Measurements from ENCODE around the gene ADAMTS9. TPM values are rescaled to one million over a fixed set of nuclear protein-coding genes. Genes with fewer than 3 reads are reported as not detected.
A peak's percentile ranks its signal among the peaks of the same experiment; 100 is the strongest.

Gene ADAMTS9
- polyA plus RNA-seq, 3 donors, result 138 to 151 (median 139) TPM

GRCh38 chr3:64658001-64658400, 29.8 kb downstream of the ADAMTS9 start:
- DNase-seq (ENCODE audit: low read depth in 3 of 3, low spot score in 2 of 3), result no peak

DNA sequence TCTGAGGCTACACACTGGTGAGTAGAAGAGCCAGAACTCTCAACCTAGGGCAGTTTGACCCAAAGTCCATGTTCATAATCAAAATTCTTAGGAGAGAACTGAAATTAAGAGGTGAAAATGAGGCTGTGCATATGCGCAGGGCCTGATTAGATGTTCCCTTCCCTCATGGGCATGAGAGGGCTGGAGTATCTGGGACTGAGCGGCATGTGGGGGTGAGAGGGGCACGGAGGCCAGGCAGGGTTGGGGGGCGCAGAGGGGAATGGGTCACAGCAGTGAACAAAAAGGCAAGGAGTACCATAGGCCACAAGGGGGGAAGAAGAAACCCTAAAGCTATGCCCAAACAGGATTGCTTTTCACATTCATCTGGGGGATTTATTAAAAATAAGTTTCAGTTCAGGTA, 31.3 kb downstream of the ADAMTS9 start:
- DNase-seq (ENCODE audit: low read depth in 3 of 3, low spot score in 2 of 3), result no peak

- DNase-seq (ENCODE audit: low read depth in 3 of 3, low spot score in 2 of 3), result no peak
Measured at GRCh38 chr3:64655160-64655559, 32.6 kb downstream of the ADAMTS9 start.

DNA sequence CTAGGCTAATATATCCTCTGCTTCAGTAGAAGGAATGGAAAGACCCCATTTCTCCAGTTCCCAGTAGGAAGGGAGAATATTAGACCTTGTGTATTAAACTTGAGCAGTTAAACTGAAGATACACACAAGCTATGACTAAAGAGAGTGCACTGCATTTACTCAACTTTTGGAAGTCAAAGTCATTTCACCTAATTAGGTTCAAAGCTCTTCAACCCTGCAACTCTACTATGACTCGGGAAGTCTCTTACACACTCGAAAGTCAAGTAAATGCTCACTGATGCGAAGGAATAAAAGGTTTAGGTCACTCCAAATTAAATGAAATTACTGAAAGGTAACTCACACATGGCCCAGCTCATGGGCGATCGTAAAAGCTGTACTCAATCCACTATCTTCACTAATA, 33.8 kb downstream of the ADAMTS9 start:
- DNase-seq (ENCODE audit: low read depth in 3 of 3, low spot score in 2 of 3), result no peak

GRCh38 chr3:64653101-64653500, 34.7 kb downstream of the ADAMTS9 start:
- DNase-seq (ENCODE audit: low read depth in 3 of 3, low spot score in 2 of 3), result no peak

- DNase-seq (ENCODE audit: low read depth in 3 of 3, low spot score in 2 of 3), result no peak
Measured at GRCh38 chr3:64651741-64652241, 36.0 kb downstream of the ADAMTS9 start.

- DNase-seq (ENCODE audit: low read depth in 3 of 3, low spot score in 2 of 3), result no peak
Measured at GRCh38 chr3:64651303-64651702, 36.5 kb downstream of the ADAMTS9 start.

- no peak for DNase-seq (ENCODE audit: low read depth in 3 of 3, low spot score in 2 of 3)
Measured at GRCh38 chr3:64650715-64651114, 37.1 kb downstream of the ADAMTS9 start.

DNA sequence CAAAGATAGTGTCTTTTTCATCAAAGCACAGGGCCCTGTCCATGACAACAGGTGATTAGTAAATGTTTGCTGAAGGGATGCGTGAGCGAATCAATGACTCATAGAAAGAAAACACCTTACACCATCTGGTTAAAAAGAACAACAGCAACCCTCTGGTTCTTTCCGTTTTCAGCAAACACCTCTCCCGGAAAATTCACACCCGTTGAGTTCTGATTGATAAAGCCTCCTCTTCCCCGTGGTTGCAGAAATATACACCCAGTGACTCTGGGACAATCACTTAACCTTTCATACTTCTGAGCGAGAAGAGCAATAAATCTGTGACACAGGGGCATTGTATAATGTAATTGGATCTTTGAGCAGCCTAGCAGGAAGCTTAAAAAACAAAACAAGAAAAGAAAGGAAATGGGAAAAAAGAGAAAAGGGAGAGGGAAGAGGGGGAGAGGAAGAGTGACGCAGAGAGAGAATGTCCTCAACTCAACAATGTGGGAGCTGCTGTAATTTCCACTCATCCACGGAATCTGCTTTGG, 37.6 kb downstream of the ADAMTS9 start:
- DNase-seq (ENCODE audit: low read depth in 3 of 3, low spot score in 2 of 3), result no peak

DNA sequence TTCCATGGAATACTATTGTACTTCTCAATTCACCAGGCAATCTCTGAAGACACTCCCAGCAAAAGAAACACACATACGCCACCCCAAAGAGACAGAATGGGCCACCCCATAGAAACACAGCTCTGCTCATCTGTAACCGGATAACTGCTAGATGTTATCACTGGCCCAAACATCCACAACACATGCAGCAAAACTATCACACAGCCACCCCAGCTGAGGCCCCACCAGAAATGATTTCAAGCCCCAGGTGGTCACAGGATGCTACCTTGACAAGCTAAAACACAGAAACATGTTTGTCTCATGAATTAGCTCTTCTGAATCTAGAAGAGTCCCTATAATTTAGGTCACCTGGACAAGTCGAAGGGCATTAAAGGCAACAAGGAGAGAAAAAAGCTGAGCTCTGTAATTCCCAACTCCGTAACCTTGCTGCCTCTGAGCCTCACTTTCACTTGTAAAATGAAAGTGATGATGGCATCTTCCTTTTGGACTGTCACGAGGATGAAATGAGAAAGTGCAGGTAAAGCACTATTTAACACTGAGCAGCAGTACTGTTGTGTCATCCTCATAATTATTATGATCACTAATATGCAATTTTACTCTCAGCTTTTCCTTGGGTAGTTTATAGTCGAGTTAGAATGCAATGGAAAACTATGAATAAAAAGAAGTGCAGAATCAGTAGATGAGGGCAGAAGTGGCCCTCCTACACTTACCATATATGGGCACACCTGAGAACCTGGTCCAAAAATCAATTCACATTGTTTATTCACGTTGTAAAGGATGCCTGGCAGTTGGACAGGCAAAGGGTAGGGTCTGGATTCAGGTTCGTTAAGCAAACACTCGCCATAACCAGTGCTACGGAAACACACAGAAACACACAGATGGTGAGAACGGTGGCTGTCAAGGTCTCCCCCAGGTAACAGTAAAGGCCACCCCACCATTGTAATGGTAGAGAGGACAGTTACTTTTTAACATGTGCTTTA, 38.6 kb downstream of the ADAMTS9 start:
- DNase-seq (ENCODE audit: low read depth in 3 of 3, low spot score in 2 of 3), result no peak

DNA sequence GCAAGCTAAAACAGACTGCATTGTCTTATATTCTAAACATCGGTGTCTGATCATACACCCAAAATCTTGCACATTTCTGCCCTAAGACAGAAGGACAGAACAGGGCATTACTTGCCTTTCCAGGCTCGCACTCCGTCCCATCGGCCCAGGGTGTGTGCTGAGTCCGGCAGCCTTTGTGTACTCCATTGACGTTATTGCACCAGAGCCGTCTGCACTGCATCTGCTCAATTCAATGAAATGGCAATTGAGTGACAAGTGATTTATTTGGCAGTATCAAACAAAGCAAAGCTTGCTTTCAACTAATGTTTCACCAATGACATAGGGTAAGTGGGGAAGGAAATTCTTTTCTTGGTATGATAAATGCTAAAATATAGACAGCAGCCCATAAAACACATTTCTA, 40.0 kb downstream of the ADAMTS9 start:
- no peak for DNase-seq (ENCODE audit: low read depth in 3 of 3, low spot score in 2 of 3)

DNA sequence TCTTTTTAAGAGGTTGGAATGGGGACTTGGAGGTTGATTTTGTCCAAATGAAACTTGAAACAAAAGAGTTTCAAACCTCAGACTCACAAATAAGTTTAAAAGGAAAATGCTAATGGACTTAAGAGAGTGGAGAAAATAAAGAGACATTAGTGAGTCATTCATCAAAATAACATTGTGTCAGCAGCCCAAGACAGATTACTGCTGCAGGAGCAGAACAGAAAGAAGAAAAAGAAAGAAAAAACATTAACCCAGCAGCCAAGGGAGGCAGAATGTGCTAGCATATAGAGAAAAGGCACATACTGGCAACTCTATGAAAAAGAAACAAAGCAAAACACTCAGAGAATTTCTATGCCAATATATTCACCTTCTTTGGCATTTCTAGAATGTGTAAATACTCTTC, 42.6 kb downstream of the ADAMTS9 start:
- DNase-seq (ENCODE audit: low read depth in 3 of 3, low spot score in 2 of 3), result no peak

DNA sequence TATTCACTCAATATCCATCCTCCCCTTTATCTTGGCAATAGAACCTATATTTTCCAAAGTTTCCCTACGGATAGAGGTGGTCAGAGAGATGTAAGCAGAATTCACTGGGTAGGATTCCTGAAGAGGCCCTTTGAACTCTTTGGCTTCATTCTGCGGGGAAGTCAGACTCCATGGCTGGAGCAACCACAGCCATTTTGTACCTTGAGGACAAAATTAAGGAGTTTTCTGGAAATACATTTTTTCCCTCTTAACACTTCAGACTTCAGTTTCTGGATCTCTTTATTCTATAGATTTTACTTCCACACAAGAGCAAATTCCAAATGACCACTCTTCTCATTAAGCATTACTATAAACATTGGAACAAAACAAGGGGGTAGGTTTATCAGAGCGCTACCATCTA, 43.3 kb downstream of the ADAMTS9 start:
- DNase-seq (ENCODE audit: low read depth in 3 of 3, low spot score in 2 of 3), result no peak

DNA sequence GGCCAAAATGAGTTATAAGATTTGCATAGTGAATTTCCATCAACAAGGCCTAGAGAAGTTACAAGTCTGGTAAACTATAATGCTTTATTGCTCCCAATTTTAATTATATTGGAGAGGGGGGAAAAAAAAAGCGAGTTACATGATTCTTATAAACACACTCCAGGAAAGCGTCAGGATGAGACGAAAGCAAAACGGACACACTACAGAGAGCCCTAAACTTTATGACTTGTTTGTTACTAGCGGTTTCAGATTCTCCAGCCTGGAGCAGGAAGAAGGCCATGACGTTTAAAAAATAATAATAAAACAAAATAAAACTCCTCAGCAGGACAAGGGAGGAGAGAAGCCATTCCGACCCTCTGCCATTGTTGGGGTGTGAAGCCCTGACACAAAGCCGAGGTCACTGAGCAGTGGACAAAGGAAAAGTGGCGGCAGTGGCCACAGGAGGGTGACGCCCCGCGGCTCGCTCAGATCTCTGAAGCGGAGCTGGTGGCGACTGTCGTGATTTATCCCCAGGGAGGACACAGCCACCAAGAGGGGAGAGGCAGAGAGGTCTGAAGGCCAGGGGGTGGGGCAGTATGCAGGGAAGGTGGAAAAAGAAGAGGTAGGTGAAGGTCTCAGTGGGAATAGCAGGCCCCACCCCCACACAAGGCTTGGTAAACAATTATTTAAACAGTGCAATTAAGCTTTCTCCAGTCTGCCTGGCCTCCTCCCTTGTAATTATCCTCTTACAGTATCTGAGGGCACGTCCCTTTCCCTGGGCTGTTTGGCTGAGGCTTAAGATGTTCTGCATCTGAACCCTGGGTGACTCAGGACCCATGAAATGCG, 45.3 kb downstream of the ADAMTS9 start:
- peak in 2 of 3 donors; percentile 29 to 34 for DNase-seq (ENCODE audit: low read depth in 3 of 3, low spot score in 2 of 3)

GRCh38 chr3:64638981-64639481, 48.8 kb downstream of the ADAMTS9 start:
- DNase-seq (ENCODE audit: low read depth in 3 of 3, low spot score in 2 of 3), result no peak

GRCh38 chr3:64638511-64638910, 49.3 kb downstream of the ADAMTS9 start:
- DNase-seq (ENCODE audit: low read depth in 3 of 3, low spot score in 2 of 3), result no peak

DNA sequence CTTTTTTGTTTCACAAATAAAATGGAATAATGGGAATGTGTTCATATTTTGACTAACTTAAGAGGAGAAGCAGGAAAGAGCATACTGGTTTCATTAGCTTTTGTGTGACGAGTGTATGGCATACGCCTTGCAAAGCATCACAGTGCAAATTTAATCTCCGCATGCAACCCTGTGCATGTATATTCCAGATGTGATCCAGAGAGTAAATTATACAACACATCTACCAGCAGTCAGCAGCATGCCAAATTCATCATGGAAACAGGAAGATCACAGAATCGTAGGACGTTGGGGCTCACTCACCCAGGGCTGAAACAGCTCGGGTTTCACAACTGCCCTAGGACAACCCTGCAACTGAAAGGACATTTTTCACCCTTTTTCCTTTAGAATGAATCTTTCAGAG, 53.4 kb downstream of the ADAMTS9 start:
- DNase-seq (ENCODE audit: low read depth in 3 of 3, low spot score in 2 of 3), result no peak

DNA sequence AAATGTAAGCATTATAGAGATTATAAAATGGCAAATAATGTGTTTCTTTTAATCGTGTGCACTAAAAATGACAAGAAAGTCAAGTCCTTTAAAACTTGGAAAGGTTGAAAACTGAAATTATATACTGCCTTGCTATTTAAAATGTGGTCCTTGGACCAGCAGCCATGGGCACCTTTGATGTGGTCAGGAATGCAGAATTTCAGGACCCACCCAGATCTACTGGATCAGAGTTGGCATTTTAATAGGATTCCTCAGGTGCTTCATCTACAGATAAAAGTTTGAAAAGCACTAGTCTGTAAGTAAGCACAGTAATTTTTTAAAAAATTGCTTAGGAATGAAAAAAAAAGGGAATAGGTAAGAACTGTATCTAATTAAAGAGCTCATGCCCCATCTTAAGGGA, 55.8 kb downstream of the ADAMTS9 start:
- DNase-seq (ENCODE audit: low read depth in 3 of 3, low spot score in 2 of 3), result no peak

DNA sequence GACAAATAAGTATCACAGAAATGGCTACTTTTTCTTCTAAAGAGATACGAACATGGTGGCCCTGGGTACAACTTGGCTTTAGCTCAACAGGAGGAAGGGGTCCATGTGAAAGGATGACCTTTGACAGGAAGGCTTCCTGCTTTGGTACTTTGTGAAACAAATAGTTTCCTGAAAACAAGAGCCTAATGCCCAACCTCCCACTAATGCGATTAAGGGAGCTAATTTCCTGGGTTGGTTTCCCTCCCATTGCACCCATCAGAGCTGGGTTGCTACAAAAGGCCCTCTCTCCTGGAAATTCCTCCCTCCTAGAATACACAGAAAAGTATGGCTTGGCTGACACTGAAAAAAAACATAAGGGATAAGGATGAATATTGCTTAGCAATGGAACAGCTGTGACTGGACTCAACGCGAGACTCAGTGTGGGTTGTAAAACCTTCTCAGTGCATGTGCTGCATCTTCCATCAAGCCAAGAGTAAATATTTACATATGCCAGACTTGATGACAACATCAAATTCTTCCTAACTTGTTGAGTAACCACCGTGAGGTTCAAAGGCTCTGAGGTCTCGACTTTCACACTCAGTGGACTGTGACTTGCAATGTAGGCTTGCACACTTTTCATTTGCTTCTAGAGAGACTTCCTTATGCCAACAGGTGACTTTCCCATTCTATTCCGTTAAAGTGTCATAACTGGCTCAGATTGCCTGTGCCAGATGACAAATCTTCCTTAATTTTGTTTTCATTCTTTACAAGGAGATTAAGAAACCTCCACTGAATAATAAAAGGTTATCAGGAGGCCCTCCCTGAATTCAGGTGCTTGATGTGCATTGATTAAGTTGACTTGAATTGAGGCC, 60.1 kb downstream of the ADAMTS9 start:
- no peak for DNase-seq (ENCODE audit: low read depth in 3 of 3, low spot score in 2 of 3)

GRCh38 chr3:64627042-64627441, 60.8 kb downstream of the ADAMTS9 start:
- DNase-seq (ENCODE audit: low read depth in 3 of 3, low spot score in 2 of 3), result no peak
